ENCODE results near the gene HEY2.

- TF ChIP-seq CTCF (IDR thresholded peaks at IDR 0.05): no peak
- no peak for TF ChIP-seq POLR2A (IDR thresholded peaks at IDR 0.05)
- no peak for TF ChIP-seq POLR2AphosphoS5 (IDR thresholded peaks at IDR 0.05)
Measured at GRCh38 chr6:125797120-125797885, 47.9 kb downstream of the HEY2 start.
